SU-DHL-6 (cell line): ENCODE measurements around the gene TENT5C.

Source experiments
- H2AFZ ChIP-seq: fragments of 200-600 bp; sonication (generic); 2 replicates; pipeline ENCODE4 v1.6.1; 2014; ENCODE audit warnings: low read depth, mild to moderate bottlenecking, moderate library complexity, mixed read lengths, antibody characterized with exemption, low read length; ENCODE audit not compliant: severe bottlenecking
- H3F3A ChIP-seq: fragments of 200-600 bp; shearing (Covaris generic); 2 replicates; pipeline ENCODE4 v1.6.0; 2016; ENCODE audit warnings: antibody characterized with exemption, mild to moderate bottlenecking; ENCODE audit not compliant: insufficient read depth
- H3K27ac ChIP-seq: fragments of 200-600 bp; sonication (generic); 2 replicates; pipeline ENCODE4 v1.5.1; 2016; ENCODE audit warnings: low read depth, mild to moderate bottlenecking, low read length, moderate library complexity, mixed read lengths
- H3K27me3 ChIP-seq: fragments of 200-600 bp; sonication (generic), shearing (Covaris generic); 2 replicates; pipeline ENCODE4 v1.6.0; 2014; ENCODE audit warnings: mild to moderate bottlenecking, low read length
- H3K36me3 ChIP-seq: fragments of 200-600 bp; sonication (generic); 2 replicates; pipeline ENCODE4 v1.6.1; 2014; ENCODE audit warnings: mild to moderate bottlenecking, low read length, mixed read lengths
- H3K4me2 ChIP-seq: fragments of 300-600, 200-600 bp; shearing (Covaris generic), sonication (generic); 2 replicates; pipeline ENCODE4 v1.6.0; 2014; ENCODE audit warnings: low read length, low read depth, mild to moderate bottlenecking; ENCODE audit not compliant: poor library complexity, severe bottlenecking
- H3K4me3 ChIP-seq: fragments of 200-600 bp; sonication (generic); 2 replicates; pipeline ENCODE4 v1.5.1; 2014; ENCODE audit warnings: antibody characterized with exemption, low read length, mild to moderate bottlenecking, mixed read lengths; ENCODE audit not compliant: insufficient read depth, poor library complexity, severe bottlenecking
- H3K79me2 ChIP-seq: fragments of 200-600 bp; sonication (generic); 2 replicates; pipeline ENCODE4 v1.6.1; 2014; ENCODE audit warnings: mild to moderate bottlenecking, low read length, moderate library complexity; ENCODE audit not compliant: insufficient read depth
- H3K9ac ChIP-seq: fragments of 200-600 bp; sonication (generic); 2 replicates; pipeline ENCODE4 v1.7.0; 2014; ENCODE audit warnings: mild to moderate bottlenecking, low read length
- H3K9me2 ChIP-seq: fragments of 200-600 bp; sonication (generic); replicated peaks from 2 replicates; pipeline ENCODE4 v1.6.1; 2014; ENCODE audit warnings: low read length; ENCODE audit not compliant: insufficient read depth
- H3K9me3 ChIP-seq: fragments of 200-600 bp; sonication (generic); 2 replicates; pipeline ENCODE4 v1.6.1; 2014; ENCODE audit warnings: low read length, mixed read lengths; ENCODE audit not compliant: insufficient read depth
- H4K20me1 ChIP-seq: fragments of 200-600 bp; sonication (generic); 2 replicates; pipeline ENCODE4 v1.6.1; 2014; ENCODE audit warnings: low read depth, mild to moderate bottlenecking, antibody characterized with exemption, low read length, moderate library complexity, mixed read lengths
- EZH2phosphoT487 ChIP-seq: fragments of 200-600 bp; sonication (generic), shearing (Covaris generic); conservative IDR thresholded peaks from 2 replicates; pipeline ENCODE4 v1.6.1; 2018; ENCODE audit warnings: mild to moderate bottlenecking, antibody characterized with exemption, low read length, moderate library complexity, mixed read lengths
- TF ChIP-seq, protein P1 (sequence below): fragments of 200-600 bp; sonication (generic); IDR thresholded peaks from one replicate; pipeline ENCODE4 v1.5.1; 2017; ENCODE audit warnings: antibody characterized with exemption, mild to moderate bottlenecking, low read length, moderate library complexity; ENCODE audit not compliant: insufficient read depth, poor library complexity, severe bottlenecking

The TENT5C gene

DNA sequence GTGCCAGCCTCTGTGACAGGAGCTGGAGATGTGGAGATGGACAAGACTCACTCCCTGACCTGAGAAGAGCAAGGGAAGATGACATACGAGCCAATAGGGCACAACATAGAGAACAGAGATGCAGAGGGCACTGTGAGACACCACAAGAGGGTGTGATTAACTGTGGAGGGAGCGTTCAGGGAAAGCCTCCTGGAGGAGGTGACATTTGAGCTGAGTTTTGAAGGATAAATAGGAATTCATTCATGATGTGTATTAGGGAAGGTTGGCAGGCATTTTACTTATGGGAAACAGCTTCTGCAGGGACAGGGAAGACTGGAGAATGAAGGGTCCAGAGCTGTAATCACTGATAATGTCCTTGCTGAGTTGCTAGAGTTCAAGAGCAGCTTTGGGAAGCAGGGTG, 25.0 kb upstream of the TENT5C start:
- Histone ChIP-seq H3F3A (no peaks in the 10 kb centered on the region), H3K27me3 (no peaks in the 10 kb centered on the region), H4K20me1 (no peaks in the 10 kb centered on the region), H3K9me2 (no peaks in the 10 kb centered on the region), H2AFZ (no peak overlapping the region), H3K36me3 (no peaks in the 10 kb centered on the region), H3K9ac (no peak overlapping the region), H3K9me3 (no peaks in the 10 kb centered on the region), H3K4me3 (no peak overlapping the region), H3K27ac (no peak overlapping the region), H3K79me2 (no peaks in the 10 kb centered on the region), H3K4me2 (no peak overlapping the region)
- no peak for TF ChIP-seq EZH2phosphoT487
- TF ChIP-seq, protein P1, sequence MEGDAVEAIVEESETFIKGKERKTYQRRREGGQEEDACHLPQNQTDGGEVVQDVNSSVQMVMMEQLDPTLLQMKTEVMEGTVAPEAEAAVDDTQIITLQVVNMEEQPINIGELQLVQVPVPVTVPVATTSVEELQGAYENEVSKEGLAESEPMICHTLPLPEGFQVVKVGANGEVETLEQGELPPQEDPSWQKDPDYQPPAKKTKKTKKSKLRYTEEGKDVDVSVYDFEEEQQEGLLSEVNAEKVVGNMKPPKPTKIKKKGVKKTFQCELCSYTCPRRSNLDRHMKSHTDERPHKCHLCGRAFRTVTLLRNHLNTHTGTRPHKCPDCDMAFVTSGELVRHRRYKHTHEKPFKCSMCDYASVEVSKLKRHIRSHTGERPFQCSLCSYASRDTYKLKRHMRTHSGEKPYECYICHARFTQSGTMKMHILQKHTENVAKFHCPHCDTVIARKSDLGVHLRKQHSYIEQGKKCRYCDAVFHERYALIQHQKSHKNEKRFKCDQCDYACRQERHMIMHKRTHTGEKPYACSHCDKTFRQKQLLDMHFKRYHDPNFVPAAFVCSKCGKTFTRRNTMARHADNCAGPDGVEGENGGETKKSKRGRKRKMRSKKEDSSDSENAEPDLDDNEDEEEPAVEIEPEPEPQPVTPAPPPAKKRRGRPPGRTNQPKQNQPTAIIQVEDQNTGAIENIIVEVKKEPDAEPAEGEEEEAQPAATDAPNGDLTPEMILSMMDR = no peak

DNA sequence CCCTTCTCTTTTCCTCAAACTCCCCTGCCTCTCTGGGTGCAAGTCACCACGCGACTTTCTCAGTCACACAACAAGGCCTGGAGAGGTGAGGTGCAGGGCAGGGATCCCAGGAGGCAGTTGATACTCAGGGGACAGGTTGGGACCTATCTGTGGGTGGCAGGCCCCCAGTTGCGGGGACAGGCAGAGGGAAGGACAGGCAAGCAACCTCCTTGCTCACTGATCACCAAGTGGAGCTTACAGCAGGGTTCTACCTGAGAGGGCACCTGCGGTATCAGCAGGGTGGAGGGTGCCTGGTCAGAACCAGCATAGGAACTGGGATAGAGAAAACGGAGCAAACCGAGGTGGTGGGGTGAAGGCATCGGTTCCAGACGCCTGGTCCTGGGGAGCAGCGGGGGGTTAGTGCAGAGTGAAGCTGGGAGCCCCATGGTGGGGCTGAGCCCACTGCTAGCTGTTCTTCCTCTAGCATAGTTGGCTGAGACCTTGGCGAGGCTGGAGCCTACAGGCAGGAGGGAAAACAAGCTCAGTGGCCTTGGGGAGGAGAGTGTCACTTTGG, 24.4 kb upstream of the TENT5C start:
- H3K9me2 ChIP-seq = no peaks in the 10 kb centered on the region
- no peaks in the 10 kb centered on the region for H3K36me3 ChIP-seq
- H3K27ac ChIP-seq = no peak overlapping the region
- H3K4me3 ChIP-seq = no peak overlapping the region
- no peaks in the 10 kb centered on the region for H3F3A ChIP-seq
- no peak overlapping the region for H3K4me2 ChIP-seq
- TF ChIP-seq, protein P1 = no peak
- no peak for TF ChIP-seq EZH2phosphoT487
- no peak overlapping the region for H3K9ac ChIP-seq
- H3K27me3 ChIP-seq = no peaks in the 10 kb centered on the region
- no peak overlapping the region for H2AFZ ChIP-seq
- H3K79me2 ChIP-seq = no peaks in the 10 kb centered on the region
- no peaks in the 10 kb centered on the region for H3K9me3 ChIP-seq
- H4K20me1 ChIP-seq = no peaks in the 10 kb centered on the region

DNA sequence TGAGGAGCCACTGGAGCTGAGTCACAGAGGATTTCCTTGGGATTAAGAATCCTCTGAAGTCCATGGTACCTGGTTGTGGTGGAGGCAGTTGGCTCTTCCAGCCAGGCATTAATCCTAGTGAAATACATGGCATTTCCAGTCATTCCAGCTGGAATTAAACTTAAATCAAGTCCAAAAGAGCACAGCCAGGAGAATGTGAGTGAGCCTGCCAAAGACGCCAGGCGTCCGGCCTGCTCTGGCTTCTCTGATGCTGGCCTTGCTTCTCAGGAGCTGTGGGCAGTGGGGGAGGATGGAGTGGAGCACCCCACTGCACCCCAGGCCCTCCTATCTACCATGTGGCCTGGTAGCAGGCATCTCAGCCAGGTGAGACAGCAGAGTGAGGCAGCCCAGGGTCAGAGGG, 23.4 kb upstream of the TENT5C start:
- no peaks in the 10 kb centered on the region for H3F3A ChIP-seq

More for the DNA sequence above, 23.4 kb upstream of the TENT5C start:
- no peak for TF ChIP-seq EZH2phosphoT487
- TF ChIP-seq, protein P1 = no peak
- Histone ChIP-seq H3K4me2 (no peak overlapping the region), H3K36me3 (no peaks in the 10 kb centered on the region), H3K9me3 (no peaks in the 10 kb centered on the region), H3K4me3 (no peak overlapping the region), H3K9ac (no peak overlapping the region), H4K20me1 (no peaks in the 10 kb centered on the region), H3K9me2 (no peaks in the 10 kb centered on the region), H3K27me3 (no peaks in the 10 kb centered on the region), H3K27ac (no peak overlapping the region), H2AFZ (no peak overlapping the region), H3K79me2 (no peaks in the 10 kb centered on the region)
